Endothelial cell of umbilical vein (primary cell): Measurements from ENCODE around the gene RASGRF1.

Experiments
- CTCF ChIP-seq, 2 donors: IDR thresholded peaks; 1 replicate in 1 of 2; 2 replicates in 1 of 2; pipeline ENCODE4 v1.5.1; 2011; ENCODE audit warnings: low read length in 2 of 2, mild to moderate bottlenecking in 2 of 2, moderate library complexity in 2 of 2, control low read depth in 1 of 2, inconsistent platforms in 1 of 2, low read depth in 1 of 2; ENCODE audit not compliant: insufficient read depth in 1 of 2; ENCODE audit errors: extremely low read depth in 1 of 2
- EZH2 ChIP-seq: IDR thresholded peaks from 2 replicates; pipeline ENCODE4 v1.6.1; 2012; ENCODE audit warnings: borderline replicate concordance, low read depth, mild to moderate bottlenecking, moderate library complexity, low read length, inconsistent platforms; ENCODE audit not compliant: severe bottlenecking
- FOS ChIP-seq: IDR thresholded peaks from 2 replicates; pipeline ENCODE4 v1.6.1; 2011; ENCODE audit warnings: mild to moderate bottlenecking, low read length, moderate library complexity, borderline replicate concordance; ENCODE audit not compliant: insufficient read depth
- GATA2 ChIP-seq: IDR thresholded peaks from 2 replicates; pipeline ENCODE4 v1.7.0; 2011; ENCODE audit warnings: low read depth, mild to moderate bottlenecking, moderate library complexity, mixed read lengths, low read length; ENCODE audit not compliant: insufficient read length, insufficient read depth
- JUN ChIP-seq: IDR thresholded peaks from 2 replicates; pipeline ENCODE4 v1.6.1; 2011; ENCODE audit warnings: borderline replicate concordance, low read depth; ENCODE audit not compliant: insufficient read length, insufficient read depth
- MAX ChIP-seq: IDR thresholded peaks from 2 replicates; pipeline ENCODE4 v1.6.1; 2011; ENCODE audit not compliant: insufficient read depth, insufficient read length
- MYC ChIP-seq: IDR thresholded peaks from one replicate; pipeline ENCODE4 v1.6.1; 2011; ENCODE audit warnings: mild to moderate bottlenecking, low read depth, low read length
- POLR2A ChIP-seq: IDR thresholded peaks from 2 replicates; pipeline ENCODE4 v1.6.1; 2012; ENCODE audit warnings: low read depth, mild to moderate bottlenecking, control low read depth, low read length
- POLR2AphosphoS5 ChIP-seq: IDR thresholded peaks from 2 replicates; pipeline ENCODE4 v1.6.1; 2012; ENCODE audit warnings: low read depth, mild to moderate bottlenecking, control low read depth, low read length, moderate library complexity; ENCODE audit not compliant: insufficient read depth

- TF ChIP-seq MAX (no peak), CTCF (IDR thresholded peaks at IDR 0.05; ENCODE audit: extremely low read depth in 1 of 2, insufficient read depth in 1 of 2, low read depth in 1 of 2, low read length in 2 of 2) (no peak), POLR2AphosphoS5 (no peak), FOS (no peak), POLR2A (no peak), EZH2 (no peak), GATA2 (no peak), JUN (no peak), MYC (no peak)
These were observed 9.1 kb upstream of the RASGRF1 start for GRCh38 chr15:79099692-79100091.
